Activated CD4-positive, CD25-positive, alpha-beta regulatory T cell treated with anti-CD3 and anti-CD28 coated beads, Interleukin-2, amount 50 U/mL, for 24 hours (primary cell): ENCODE measurements around the gene TRIM29.
"Not testable (repeated sequence)": the region's sequence is repeated elsewhere in the genome, so short reads cannot be mapped to it uniquely, and the experiment has no call there.

ENCODE experiments used
- ATAC-seq, 2 donors: fragments of 150-1000 bp; cut with Tn5 transposase; one replicate each; pipeline ENCODE4 v1.10.0; 2021; ENCODE audit warnings: mild to moderate bottlenecking in 1 of 2, moderate library complexity in 1 of 2

The TRIM29 gene

GRCh38 chr11:120137611-120138521, at the start of gene TRIM29:
TSS of gene TRIM29 (minus strand) at chr11:120138113. CDS start at chr11:120138031, 82 bp downstream.
- no peak for ATAC-seq

GRCh38 chr11:120186774-120187591, 49.1 kb upstream of the TRIM29 start:
- ATAC-seq: peak; percentile 51 to 73

GRCh38 chr11:120186456-120186773, 48.5 kb upstream of the TRIM29 start:
- ATAC-seq: no peak

- ATAC-seq: no peak
Measured at GRCh38 chr11:120185706-120186455, 48.0 kb upstream of the TRIM29 start.

- ATAC-seq: no peak
Measured at GRCh38 chr11:120184946-120185705, 47.2 kb upstream of the TRIM29 start.

GRCh38 chr11:120184371-120184945, 46.5 kb upstream of the TRIM29 start:
- ATAC-seq: no peak

- no peak for ATAC-seq
Measured at GRCh38 chr11:120183701-120184141, 45.8 kb upstream of the TRIM29 start.

- ATAC-seq: no peak
Measured at GRCh38 chr11:120182790-120183491, 45.0 kb upstream of the TRIM29 start.

GRCh38 chr11:120182372-120182771, 44.5 kb upstream of the TRIM29 start:
- no peak for ATAC-seq

- ATAC-seq: no peak
Measured at GRCh38 chr11:120181376-120181975, 43.6 kb upstream of the TRIM29 start.

- no peak for ATAC-seq
Measured at GRCh38 chr11:120180551-120181232, 42.8 kb upstream of the TRIM29 start.

- ATAC-seq: not testable (repeated sequence)
Measured at GRCh38 chr11:120180063-120180462, 42.1 kb upstream of the TRIM29 start.

- no peak for ATAC-seq
Measured at GRCh38 chr11:120179057-120179672, 41.3 kb upstream of the TRIM29 start.

GRCh38 chr11:120178561-120179056, 40.7 kb upstream of the TRIM29 start:
- no peak for ATAC-seq

GRCh38 chr11:120174866-120175265, 37.0 kb upstream of the TRIM29 start:
- no peak for ATAC-seq

GRCh38 chr11:120173807-120174206, 35.9 kb upstream of the TRIM29 start:
- ATAC-seq: no peak

- ATAC-seq: no peak
Measured at GRCh38 chr11:120173019-120173705, 35.2 kb upstream of the TRIM29 start.

- peak; percentile 22 to 36 for ATAC-seq
Measured at GRCh38 chr11:120172054-120172911, 34.4 kb upstream of the TRIM29 start.
